Measurements from ENCODE around the gene CELSR1.

Gene CELSR1

GRCh38 chr22:46537225-46537945, at the start of gene CELSR1:
Gene CELSR1, minus strand, starts transcription at chr22:46537620. Its CDS starts 450 bp downstream, at chr22:46537170.
- DNase-seq (ENCODE audit: low read depth): no peak

GRCh38 chr22:46587061-46587460, 49.6 kb upstream of the CELSR1 start:
- DNase-seq (ENCODE audit: low read depth): no peak

- no peak for DNase-seq (ENCODE audit: low read depth)
These were observed 49.2 kb upstream of the CELSR1 start for GRCh38 chr22:46586531-46587011.

GRCh38 chr22:46586123-46586519, 48.7 kb upstream of the CELSR1 start:
- DNase-seq (ENCODE audit: low read depth): no peak

GRCh38 chr22:46585340-46586122, 48.1 kb upstream of the CELSR1 start:
- DNase-seq (ENCODE audit: low read depth): no peak

- no peak for DNase-seq (ENCODE audit: low read depth)
These were observed 46.9 kb upstream of the CELSR1 start for GRCh38 chr22:46584081-46584921.

GRCh38 chr22:46583571-46583970, 46.2 kb upstream of the CELSR1 start:
- no peak for DNase-seq (ENCODE audit: low read depth)

- no peak for DNase-seq (ENCODE audit: low read depth)
These were observed 45.0 kb upstream of the CELSR1 start for GRCh38 chr22:46582281-46582933.

GRCh38 chr22:46581538-46582244, 44.3 kb upstream of the CELSR1 start:
- no peak for DNase-seq (ENCODE audit: low read depth)

- DNase-seq (ENCODE audit: low read depth): no peak
These were observed 43.6 kb upstream of the CELSR1 start for GRCh38 chr22:46580940-46581537.

GRCh38 chr22:46579751-46580449, 42.5 kb upstream of the CELSR1 start:
- DNase-seq (ENCODE audit: low read depth): no peak

GRCh38 chr22:46578824-46579561, 41.6 kb upstream of the CELSR1 start:
- DNase-seq (ENCODE audit: low read depth): no peak

GRCh38 chr22:46578251-46578823, 40.9 kb upstream of the CELSR1 start:
- no peak for DNase-seq (ENCODE audit: low read depth)

- DNase-seq (ENCODE audit: low read depth): no peak
These were observed 40.2 kb upstream of the CELSR1 start for GRCh38 chr22:46577368-46578249.

- peak; percentile 52 for DNase-seq (ENCODE audit: low read depth)
These were observed 39.3 kb upstream of the CELSR1 start for GRCh38 chr22:46576556-46577367.

GRCh38 chr22:46575911-46576555, 38.6 kb upstream of the CELSR1 start:
- no peak for DNase-seq (ENCODE audit: low read depth)
